Activated B cell treated with CpG ODN at 0.5 μM for 24 hours (primary cell): Measurements from ENCODE around the gene FNDC11. TPM values are rescaled to one million over a fixed set of nuclear protein-coding genes. Genes with fewer than 3 reads are reported as not detected.
"Not testable (repeated sequence)": the region's sequence is repeated elsewhere in the genome, so short reads cannot be mapped to it uniquely, and the experiment has no call there.

Experiments used
- ATAC-seq: fragments of 200-7000 bp; cut with Tn5 transposase; one replicate; pipeline ENCODE4 v1.10.0; 2021; ENCODE audit warnings: low read depth, mild to moderate bottlenecking, moderate library complexity
- CTCF ChIA-PET: fragments of 350-600 bp; sonication (Branson Sonifier 250); formaldehyde crosslinking; loops from one replicate; lab custom pipeline; 2021; ENCODE audit warnings: antibody characterized with exemption; lab: Charles Lee
- POLR2A ChIA-PET: fragments of 350-600 bp; sonication (Branson Sonifier 250); formaldehyde crosslinking; loops from one replicate; lab custom pipeline; 2021; ENCODE audit warnings: antibody characterized with exemption; lab: Charles Lee
- DNase-seq: peaks from one replicate; pipeline ENCODE4 v3.0.0; 2022
- H3K27ac Mint-ChIP-seq: one replicate; pipeline ENCODE4 v1.8.0; 2020; ENCODE audit warnings: mixed read lengths
- H3K27me3 Mint-ChIP-seq: one replicate; pipeline ENCODE4 v1.8.0; 2021; ENCODE audit warnings: mixed read lengths
- H3K36me3 Mint-ChIP-seq: one replicate; pipeline ENCODE4 v1.8.0; 2021; ENCODE audit warnings: low read depth, mixed read lengths
- H3K4me1 Mint-ChIP-seq: one replicate; pipeline ENCODE4 v1.8.0; 2021; ENCODE audit warnings: mixed read lengths
- H3K4me3 Mint-ChIP-seq: one replicate; pipeline ENCODE4 v1.8.0; 2020; ENCODE audit warnings: mild to moderate bottlenecking, mixed read lengths
- H3K9me3 Mint-ChIP-seq: one replicate; pipeline ENCODE4 v1.8.0; 2020; ENCODE audit warnings: mixed read lengths
- CTCF ChIP-seq: fragments of 200-600 bp; IDR thresholded peaks from one replicate; pipeline ENCODE4 v1.8.0; 2022; ENCODE audit warnings: antibody characterized with exemption, mild to moderate bottlenecking
- intact Hi-C: fragments of 100-400 bp; cut with micrococcal nuclease; formaldehyde crosslinking; loops from one replicate; pipeline ENCODE4 v1.15.1; 2024
- total RNA-seq: library from RNA; stranded (reverse); gene quantifications from 2 replicates; pipeline ENCODE4 v1.2.3, GENCODE V29; 2022

FNDC11 gene
- total RNA-seq, 1 donor from 2014 or later, result 0.78 TPM

GRCh38 chr20:63599396-63600050 is 45.6 kb downstream of the FNDC11 start:
- Mint-ChIP-seq H3K9me3 (no peaks in the 10 kb centered on the region), H3K4me3 (no peak overlapping the region), H3K36me3 (peaks cover 61% of the 10 kb centered on the region), H3K27ac (no peak overlapping the region), H3K27me3 (no peaks in the 10 kb centered on the region), H3K4me1 (peaks cover 8% of the 10 kb centered on the region)
- CTCF ChIA-PET, result no interaction called here
- no peak for DNase-seq
- ATAC-seq, result no peak
- no peak for TF ChIP-seq CTCF
- intact Hi-C loops, result no loop called here
- POLR2A ChIA-PET, result no interaction called here

- H3K27me3 Mint-ChIP-seq, H3K9me3 Mint-ChIP-seq, CTCF ChIA-PET, H3K27ac Mint-ChIP-seq, ATAC-seq, POLR2A ChIA-PET, H3K4me3 Mint-ChIP-seq, DNase-seq, intact Hi-C loops: not testable (repeated sequence)
- Mint-ChIP-seq H3K4me1 (peaks cover 10% of the 10 kb centered on the region), H3K36me3 (peaks cover 51% of the 10 kb centered on the region)
Measured at GRCh38 chr20:63601679-63602078, 47.7 kb downstream of the FNDC11 start.

GRCh38 chr20:63602321-63602720 is 48.4 kb downstream of the FNDC11 start:
- no peak for TF ChIP-seq CTCF
- ATAC-seq, result peak; percentile 58
- POLR2A ChIA-PET, result no interaction called here
- Mint-ChIP-seq H3K9me3 (no peaks in the 10 kb centered on the region), H3K27ac (peak overlapping the region; percentile 24), H3K4me1 (peaks cover 14% of the 10 kb centered on the region), H3K27me3 (no peaks in the 10 kb centered on the region), H3K36me3 (peaks cover 49% of the 10 kb centered on the region), H3K4me3 (no peak overlapping the region)
- CTCF ChIA-PET, result no interaction called here
- intact Hi-C loops, result no loop called here
- DNase-seq, result no peak

Other genes with a start within 250 kb of the FNDC11 start
- not detected in 2 replicates for gene CHRNA4, start 192.8 kb upstream of the FNDC11 start, total RNA-seq
- not detected in 2 replicates for gene KCNQ2, start 81.5 kb upstream of the FNDC11 start, total RNA-seq
- gene EEF1A2, start 55.1 kb upstream of the FNDC11 start, total RNA-seq, result 1.2 and 1.6 TPM in 2 replicates
- gene PPDPF, start 33.4 kb upstream of the FNDC11 start, total RNA-seq, result 170 and 172 TPM in 2 replicates
- 0.49 and 0.69 TPM in 2 replicates for gene PTK6, start 16.8 kb upstream of the FNDC11 start, total RNA-seq
- 0.16 TPM in 1 of 2 replicates, not detected in the other for gene SRMS, start 6.4 kb upstream of the FNDC11 start, total RNA-seq
- 25.4 and 28.9 TPM in 2 replicates for gene HELZ2, start 20.1 kb downstream of the FNDC11 start, total RNA-seq
- 16.9 and 17.4 TPM in 2 replicates for gene GMEB2, start 72.9 kb downstream of the FNDC11 start, total RNA-seq
- gene STMN3, start 99.3 kb downstream of the FNDC11 start, total RNA-seq, result 4.9 and 6.1 TPM in 2 replicates
- 24.1 and 33.8 TPM in 2 replicates for gene RTEL1, start 104.2 kb downstream of the FNDC11 start, total RNA-seq
- not detected in 2 replicates for gene TNFRSF6B, start 142.5 kb downstream of the FNDC11 start, total RNA-seq
- 63.5 and 66.0 TPM in 2 replicates for gene ARFRP1, start 153.8 kb downstream of the FNDC11 start, total RNA-seq
- gene ZGPAT, start 153.9 kb downstream of the FNDC11 start, total RNA-seq, result 40.7 and 44.0 TPM in 2 replicates
- gene LIME1, start 182.5 kb downstream of the FNDC11 start, total RNA-seq, result 10.2 and 10.8 TPM in 2 replicates
- gene SLC2A4RG, start 185.6 kb downstream of the FNDC11 start, total RNA-seq, result 20.9 and 28.1 TPM in 2 replicates